ENCODE results near the gene EML6.

EML6 gene

GRCh38 chr2:54889053-54889452 lies 165.6 kb downstream of the EML6 start:
- no peak for DNase-seq

- no peak for DNase-seq
Measured at GRCh38 chr2:54891909-54892308, 168.4 kb downstream of the EML6 start.

GRCh38 chr2:54894467-54894866 lies 171.0 kb downstream of the EML6 start:
- DNase-seq = no peak

DNA sequence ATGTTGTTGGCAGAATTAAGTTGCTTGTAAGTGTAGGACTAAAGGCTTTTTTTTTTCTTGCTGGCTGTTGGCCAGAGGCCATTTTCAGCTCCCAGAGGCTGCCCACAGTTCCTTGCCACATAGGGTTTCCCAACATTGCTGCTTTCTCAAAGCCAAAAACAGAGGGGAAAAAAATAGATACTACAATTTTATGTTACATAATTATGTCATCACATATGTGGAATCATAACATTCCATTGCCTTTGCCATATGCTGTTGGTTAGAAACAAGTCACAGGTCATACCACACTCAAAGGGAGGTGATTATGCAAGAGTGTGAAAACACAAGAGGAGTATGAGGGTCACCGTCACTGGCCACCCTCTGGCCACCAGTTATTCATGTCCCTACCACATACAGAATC lies 172.3 kb downstream of the EML6 start:
- DNase-seq = no peak

- peak; percentile 46 for DNase-seq
Measured at GRCh38 chr2:54897420-54898310, 174.2 kb downstream of the EML6 start.

DNA sequence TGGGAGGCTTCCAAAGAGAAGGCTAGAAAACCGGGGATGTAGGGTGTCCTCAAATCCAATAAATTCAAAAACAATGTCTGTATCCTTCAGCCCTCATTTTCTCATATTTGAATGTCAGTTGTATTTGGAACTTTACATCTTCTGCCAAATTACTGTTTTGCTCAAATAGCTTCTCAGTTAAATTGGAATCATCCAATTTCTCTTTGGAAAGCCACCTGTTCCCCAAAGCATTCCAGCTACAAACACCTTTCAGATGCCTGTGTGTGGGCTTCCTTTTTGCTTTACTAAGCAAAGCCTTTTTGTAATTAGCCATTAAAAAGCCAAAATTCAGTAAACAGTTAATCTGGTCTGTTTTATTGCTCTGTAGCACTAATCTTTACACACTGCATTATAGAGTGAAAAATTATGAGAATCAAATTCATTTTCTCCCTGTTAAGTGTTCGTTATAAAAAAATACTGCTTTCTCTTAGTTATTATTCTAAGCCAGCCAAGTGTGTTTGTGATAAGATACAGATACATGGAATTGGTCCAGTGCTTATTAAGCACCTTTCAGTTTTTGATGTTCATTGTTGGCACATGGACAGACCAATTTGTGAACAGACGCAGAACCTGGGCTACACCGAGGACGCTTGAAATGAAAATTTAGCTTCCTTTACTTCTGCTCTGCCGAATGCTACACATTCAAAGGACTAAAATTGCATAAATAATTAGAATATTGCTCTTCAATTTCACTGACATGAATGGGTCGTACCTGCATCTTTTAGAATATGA lies 175.2 kb downstream of the EML6 start:
- DNase-seq = no peak

DNA sequence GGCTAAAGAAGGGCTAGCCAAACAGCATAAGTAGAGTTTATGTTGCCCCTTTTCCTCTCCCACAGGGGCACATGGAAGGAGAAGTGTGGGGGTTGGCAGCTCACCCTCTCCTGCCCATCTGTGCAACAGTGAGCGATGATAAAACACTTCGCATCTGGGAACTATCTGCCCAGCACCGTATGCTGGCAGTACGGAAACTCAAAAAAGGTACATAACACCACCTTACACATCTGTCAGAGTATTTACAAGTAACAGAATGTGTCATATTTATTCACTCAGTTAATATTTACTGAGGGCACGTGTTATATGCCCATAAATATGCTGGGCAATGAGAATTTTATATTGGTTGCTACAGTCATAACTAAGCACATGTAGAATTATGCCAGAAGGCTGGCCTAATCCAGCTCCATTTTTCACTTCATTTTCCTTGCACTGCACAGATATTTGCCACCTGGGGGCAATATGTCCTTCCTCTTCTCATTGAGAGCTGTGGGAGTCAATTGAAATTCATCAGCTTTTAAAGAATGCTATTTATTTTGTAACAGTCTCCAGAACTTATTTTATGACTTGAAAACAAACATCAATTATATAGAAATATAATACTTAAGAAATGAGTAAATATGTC lies 176.2 kb downstream of the EML6 start:
- DNase-seq = peak; percentile 17

- no peak for DNase-seq
Measured at GRCh38 chr2:54901224-54901986, 177.9 kb downstream of the EML6 start.

DNA sequence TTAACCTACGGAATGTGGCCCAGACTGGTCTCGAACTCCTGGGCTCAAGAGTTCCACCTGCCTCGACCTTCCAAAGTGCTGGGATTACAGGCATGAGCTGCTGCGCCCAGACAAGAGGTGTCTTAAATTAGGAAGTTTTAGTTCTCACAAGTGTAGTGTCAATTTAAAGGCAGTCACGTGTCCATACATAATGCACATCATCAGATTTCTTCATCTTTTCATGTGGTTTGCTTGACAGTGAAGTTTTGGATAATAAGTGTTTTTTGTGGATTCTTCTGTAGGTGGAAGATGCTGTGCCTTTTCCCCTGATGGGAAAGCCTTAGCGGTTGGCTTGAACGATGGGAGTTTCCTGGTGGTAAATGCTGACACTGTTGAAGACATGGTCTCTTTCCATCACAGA lies 179.3 kb downstream of the EML6 start:
- DNase-seq = no peak

GRCh38 chr2:54903736-54904554 lies 180.5 kb downstream of the EML6 start:
- DNase-seq = peak; percentile 57

- DNase-seq = no peak
Measured at GRCh38 chr2:54904836-54905235, 181.4 kb downstream of the EML6 start.

DNA sequence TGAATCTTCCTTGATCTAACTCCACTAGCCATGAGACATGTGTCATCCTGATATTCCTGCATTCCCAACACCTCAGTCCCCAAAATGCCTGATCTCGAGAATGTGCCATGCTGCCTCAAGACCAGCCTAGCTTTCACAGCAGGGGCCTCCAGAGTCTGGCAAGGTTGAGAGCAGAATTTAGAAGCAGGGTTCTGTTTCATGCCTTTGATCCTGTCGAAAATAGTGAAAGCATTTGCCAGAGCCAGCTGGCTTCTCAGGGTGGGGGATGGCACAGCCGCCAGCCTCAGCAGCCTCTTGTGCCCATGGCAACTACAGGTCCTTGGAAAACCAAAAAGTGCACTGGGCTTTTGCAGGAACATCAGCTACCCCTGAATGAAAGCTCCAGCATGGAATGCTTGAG lies 183.3 kb downstream of the EML6 start:
- DNase-seq = no peak

GRCh38 chr2:54907663-54908062 lies 184.2 kb downstream of the EML6 start:
- DNase-seq = no peak

DNA sequence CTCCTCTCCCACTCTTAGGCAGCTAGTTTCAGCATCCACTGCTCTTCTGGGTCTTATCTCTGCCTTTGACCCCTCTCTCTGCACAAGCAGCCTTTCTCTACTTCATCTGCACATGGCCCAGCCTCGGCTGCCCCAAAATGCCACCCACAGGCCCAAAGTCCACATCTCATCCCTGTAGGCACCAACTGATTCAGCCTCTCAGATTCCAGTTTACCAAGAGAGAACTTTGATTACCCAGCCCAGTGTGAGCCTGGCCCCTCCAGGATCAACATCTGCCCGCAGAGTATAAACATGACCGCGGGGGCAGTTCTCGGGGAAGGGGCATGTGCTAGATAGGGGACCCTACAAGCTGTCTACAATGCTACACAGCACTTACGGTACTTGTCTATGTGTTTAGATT lies 185.1 kb downstream of the EML6 start:
- no peak for DNase-seq

DNA sequence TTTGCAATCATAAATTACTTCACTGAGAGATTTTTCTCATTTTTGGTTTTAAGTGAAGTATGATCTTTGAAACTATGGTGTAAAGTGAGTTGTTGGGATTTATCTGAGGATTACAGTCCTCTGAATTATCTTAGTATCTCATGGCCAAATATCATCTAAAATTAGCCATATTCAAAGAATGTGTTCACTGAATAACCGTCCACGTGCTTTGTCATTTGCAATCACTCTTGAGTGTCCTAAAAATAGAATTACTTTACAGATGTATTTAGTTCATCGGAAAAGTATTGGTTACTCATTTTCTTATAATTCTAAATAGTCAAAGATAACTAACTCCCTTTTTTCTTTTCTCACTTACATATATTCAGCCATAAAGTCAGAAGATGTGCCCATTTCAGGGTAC lies 185.5 kb downstream of the EML6 start:
- no peak for DNase-seq

- no peak for DNase-seq
Measured at GRCh38 chr2:54912305-54912704, 188.8 kb downstream of the EML6 start.

DNA sequence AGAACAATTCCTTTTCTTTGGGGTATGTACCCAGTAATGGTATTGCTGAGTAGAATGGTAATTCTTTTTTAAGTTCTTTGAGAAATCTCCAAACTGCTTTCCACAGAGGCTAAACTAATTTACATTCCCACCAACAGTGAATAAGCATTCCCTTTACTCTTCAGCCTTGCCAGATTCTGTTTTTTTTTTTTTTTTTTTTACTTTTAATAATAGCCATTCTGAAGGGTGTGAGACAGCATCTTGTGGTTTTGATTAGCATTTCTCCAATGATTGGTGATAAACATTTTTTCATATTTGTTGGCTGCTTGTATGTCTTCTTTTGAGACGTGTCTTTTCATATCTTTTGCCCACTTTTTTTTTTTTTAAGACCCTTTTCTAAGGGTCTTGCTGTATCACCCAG lies 189.4 kb downstream of the EML6 start:
- no peak for DNase-seq

- DNase-seq = no peak
Measured at GRCh38 chr2:54914637-54915036, 191.2 kb downstream of the EML6 start.

- DNase-seq = no peak
Measured at GRCh38 chr2:54915101-54915500, 191.6 kb downstream of the EML6 start.

DNA sequence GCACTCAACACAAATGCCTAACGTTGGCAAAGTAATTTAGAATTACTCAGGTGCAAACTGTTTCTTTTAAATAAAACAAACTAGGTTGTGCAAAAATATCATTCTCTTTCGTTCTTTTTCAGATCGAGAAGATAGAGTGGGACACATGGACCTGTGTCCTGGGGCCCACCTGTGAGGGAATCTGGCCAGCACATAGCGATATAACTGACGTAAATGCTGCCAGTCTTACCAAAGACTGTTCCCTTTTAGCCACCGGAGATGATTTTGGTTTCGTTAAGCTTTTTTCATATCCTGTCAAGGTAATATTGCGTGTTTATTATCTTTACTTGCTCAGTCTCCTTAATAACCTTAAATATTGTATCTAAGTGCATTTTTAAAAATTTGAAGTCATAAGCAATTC lies 193.2 kb downstream of the EML6 start:
- DNase-seq = no peak

DNA sequence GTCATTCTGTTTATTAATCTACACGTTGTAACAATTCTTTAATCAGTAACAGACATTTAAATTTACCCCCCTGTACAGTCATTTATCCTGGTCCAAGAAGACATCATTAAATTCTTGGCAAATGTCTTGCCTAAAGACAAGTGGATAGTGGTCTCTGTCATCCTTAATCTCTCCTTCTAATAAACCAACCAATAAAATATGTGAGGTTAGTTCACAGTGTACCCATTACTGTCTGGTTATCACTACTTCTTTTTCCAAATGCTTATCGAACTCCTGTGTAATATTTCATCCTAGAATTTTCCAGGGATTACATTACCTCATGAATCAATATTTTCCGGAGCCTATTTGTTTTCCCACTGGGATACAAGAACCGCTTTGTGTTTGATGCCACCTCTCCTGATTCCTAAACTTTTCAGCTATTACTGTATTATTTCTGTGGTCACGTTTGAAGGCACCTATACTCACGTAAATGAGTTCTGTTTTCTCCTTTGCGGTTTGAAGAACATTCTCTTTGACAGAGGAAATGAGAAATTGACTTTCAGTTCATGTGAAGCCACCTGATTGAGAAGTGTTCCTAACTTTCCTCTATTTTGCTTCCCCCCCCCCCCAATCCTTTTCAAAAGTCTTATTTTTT lies 195.3 kb downstream of the EML6 start:
- no peak for DNase-seq

DNA sequence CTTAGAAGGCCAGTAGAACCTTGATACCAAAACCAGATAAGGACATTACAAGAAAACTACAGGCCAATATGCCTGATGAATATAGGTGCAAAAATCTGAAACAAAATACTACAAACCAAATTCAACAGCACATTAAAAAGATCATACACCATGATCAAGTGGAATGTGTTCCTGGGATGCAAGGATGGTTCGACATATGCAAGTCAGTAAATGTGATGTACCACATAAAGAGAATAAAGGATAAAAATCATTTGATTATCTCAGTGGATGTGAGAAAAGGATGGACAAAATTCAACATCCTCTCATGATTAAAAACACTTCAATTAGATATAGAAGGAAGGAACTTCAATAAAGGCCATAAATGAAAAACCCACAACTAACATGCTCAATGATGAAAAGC lies 197.2 kb downstream of the EML6 start:
- DNase-seq = no peak

Measured in CD4-positive, alpha-beta T cell treated with Interleukin-6 for 4 hours (primary cell).